ENCODE results near the gene CD276.

GRCh38 chr15:73758461-73758860 is 74.3 kb downstream of the CD276 start:
- no peak for TF ChIP-seq CTCF (IDR thresholded peaks at IDR 0.05 in 2 of 3, conservative IDR thresholded peaks at IDR 0.05 in 1 of 3; ENCODE audit: borderline replicate concordance in 1 of 3, insufficient read depth in 1 of 3, low read depth in 2 of 3, low read length in 2 of 3)
- TF ChIP-seq EZH2phosphoT487 (IDR thresholded peaks at IDR 0.05; ENCODE audit: borderline replicate concordance) = no peak
- no peak for TF ChIP-seq POLR2A (IDR thresholded peaks at IDR 0.05; ENCODE audit: borderline replicate concordance, extremely low read depth, insufficient read depth, insufficient read length)
- no peak for TF ChIP-seq EZH2 (IDR thresholded peaks at IDR 0.05)
- TF ChIP-seq ZNF274 (IDR thresholded peaks at IDR 0.05; ENCODE audit: low read depth, low read length) = no peak
- no peak for TF ChIP-seq CEBPB (IDR thresholded peaks at IDR 0.05; ENCODE audit: low read depth)
- TF ChIP-seq RAD21 (IDR thresholded peaks at IDR 0.05; ENCODE audit: low read depth) = no peak
- no peak for TF ChIP-seq REST (IDR thresholded peaks at IDR 0.05; ENCODE audit: low read depth)
- TF ChIP-seq MAX (IDR thresholded peaks at IDR 0.05) = no peak
- no peak for TF ChIP-seq EGR1 (IDR thresholded peaks at IDR 0.05; ENCODE audit: low read depth)
- TF ChIP-seq SRF (IDR thresholded peaks at IDR 0.05; ENCODE audit: low read depth) = no peak

All from HCT116 (cell line).